IMR-90 (cell line): ENCODE results near the gene SMAD2. TPM values are rescaled to one million over a fixed set of nuclear protein-coding genes. Genes with fewer than 3 reads are reported as not detected.

Experiments used
- ATAC-seq: fragments of 200-7000 bp; cut with Tn5 transposase; 2 replicates; pipeline ENCODE4 v1.9.1; 2020; ENCODE audit warnings: low read depth, mild to moderate bottlenecking, moderate library complexity
- BruUV-seq: library from RNA; stranded (reverse); fragments of 400-500 nt; replicated peaks from 2 replicates; lab custom pipeline; 2021; lab: Mats Ljungman, UMichigan
- CTCF ChIA-PET: fragments of 300-600 bp; formaldehyde crosslinking; extraction: SDS; loops from one replicate; lab custom pipeline; 2021; ENCODE audit warnings: antibody characterized with exemption; lab: Yijun Ruan, JAX
- POLR2A ChIA-PET: fragments of 300-600 bp; sonication (Branson Sonifier 250); formaldehyde crosslinking; loops from one replicate; lab custom pipeline; 2022; ENCODE audit warnings: antibody characterized with exemption; ENCODE audit not compliant: unreplicated experiment; lab: Charles Lee
- DNase-seq: peaks from one replicate; pipeline ENCODE4 v3.0.0; 2013
- H2AFZ ChIP-seq: replicated peaks from 2 replicates; pipeline ENCODE3; 2013; ENCODE audit warnings: low read length, mild to moderate bottlenecking; ENCODE audit not compliant: poor library complexity
- H2AK5ac ChIP-seq: 2 replicates; pipeline ENCODE4 v1.6.1; 2013; ENCODE audit warnings: low read depth, low read length, inconsistent platforms
- H2AK9ac ChIP-seq: replicated peaks from 2 replicates; pipeline ENCODE3; 2013; ENCODE audit warnings: mild to moderate bottlenecking, low read depth, low read length, moderate library complexity; ENCODE audit not compliant: poor library complexity
- H2BK120ac ChIP-seq: 2 replicates; pipeline ENCODE4 v1.6.1; 2013; ENCODE audit warnings: low read depth, low read length, inconsistent platforms
- H2BK15ac ChIP-seq: 3 replicates; pipeline ENCODE4 v1.6.1; 2013; ENCODE audit warnings: low read depth, low read length, inconsistent platforms
- H2BK20ac ChIP-seq: 2 replicates; pipeline ENCODE4 v1.6.1; 2013; ENCODE audit warnings: low read depth, mild to moderate bottlenecking, inconsistent platforms, low read length, moderate library complexity
- H2BK5ac ChIP-seq: 2 replicates; pipeline ENCODE4 v1.6.1; 2013; ENCODE audit warnings: mild to moderate bottlenecking, low read depth, low read length, inconsistent platforms; ENCODE audit not compliant: poor library complexity, severe bottlenecking
- H3K14ac ChIP-seq: replicated peaks from 2 replicates; pipeline ENCODE4 v1.6.1; 2013; ENCODE audit warnings: low read depth, low read length, inconsistent platforms
- H3K18ac ChIP-seq: 2 replicates; pipeline ENCODE4 v1.6.1; 2013; ENCODE audit warnings: low read depth, low read length, control low read depth
- H3K23ac ChIP-seq: 2 replicates; pipeline ENCODE4 v1.6.1; 2013; ENCODE audit warnings: low read depth, low read length, inconsistent platforms
- H3K27ac ChIP-seq: 2 replicates; pipeline ENCODE4 v1.5.1; 2013; ENCODE audit warnings: mild to moderate bottlenecking, control low read depth, low read length; ENCODE audit not compliant: insufficient read depth
- H3K27me3 ChIP-seq: 2 replicates; pipeline ENCODE4 v1.6.1; 2013; ENCODE audit warnings: low read length; ENCODE audit not compliant: control insufficient read depth, insufficient read depth
- H3K36me3 ChIP-seq: 2 replicates; pipeline ENCODE4 v1.6.1; 2013; ENCODE audit warnings: low read length, mixed read lengths; ENCODE audit not compliant: control insufficient read depth, insufficient read depth
- H3K4ac ChIP-seq: 2 replicates; pipeline ENCODE4 v1.6.1; 2013; ENCODE audit warnings: low read depth, low read length, inconsistent platforms
- H3K4me1 ChIP-seq: 2 replicates; pipeline ENCODE4 v1.6.1; 2013; ENCODE audit warnings: low read length, mixed read lengths; ENCODE audit not compliant: control insufficient read depth, insufficient read depth
- H3K4me2 ChIP-seq: 2 replicates; pipeline ENCODE4 v1.6.1; 2013; ENCODE audit warnings: low read depth, mild to moderate bottlenecking, control low read depth, low read length, moderate library complexity
- H3K4me3 ChIP-seq: 2 replicates; pipeline ENCODE4 v1.5.1; 2013; ENCODE audit warnings: low read depth, mild to moderate bottlenecking, control low read depth, low read length, moderate library complexity; ENCODE audit not compliant: insufficient read depth
- H3K56ac ChIP-seq: 2 replicates; pipeline ENCODE4 v1.6.1; 2013; ENCODE audit warnings: low read length, inconsistent platforms; ENCODE audit not compliant: insufficient read depth; ENCODE audit errors: extremely low read depth
- H3K79me1 ChIP-seq, 2 experiments: 2 replicates each; pipeline ENCODE4 v1.6.1; 2013; ENCODE audit warnings: low read length in 2 of 2, inconsistent platforms in 1 of 2, low read depth in 1 of 2
- H3K9ac ChIP-seq: 2 replicates; pipeline ENCODE4 v1.6.1; 2013; ENCODE audit warnings: low read depth, low read length, control low read depth
- H3K9me1 ChIP-seq: 2 replicates; pipeline ENCODE4 v1.6.1; 2013; ENCODE audit warnings: low read length, inconsistent platforms; ENCODE audit not compliant: insufficient read depth
- H3K9me3 ChIP-seq: 2 replicates; pipeline ENCODE4 v1.6.1; 2013; ENCODE audit warnings: low read length; ENCODE audit not compliant: control insufficient read depth, insufficient read depth
- H4K20me1 ChIP-seq: 2 replicates; pipeline ENCODE4 v1.6.1; 2013; ENCODE audit warnings: low read length, inconsistent platforms; ENCODE audit not compliant: insufficient read depth
- H4K5ac ChIP-seq: 2 replicates; pipeline ENCODE4 v1.6.1; 2013; ENCODE audit warnings: mild to moderate bottlenecking, low read depth, low read length, control low read depth
- H4K8ac ChIP-seq, 2 experiments: 2 replicates each; pipeline ENCODE4 v1.6.1; 2013; ENCODE audit warnings: low read depth in 2 of 2, low read length in 2 of 2, control low read depth in 1 of 2, inconsistent platforms in 1 of 2
- H4K91ac ChIP-seq: 2 replicates; pipeline ENCODE4 v1.6.1; 2013; ENCODE audit warnings: low read depth, low read length, inconsistent platforms; ENCODE audit not compliant: insufficient read depth
- RAD21 ChIP-seq: IDR thresholded peaks from 2 replicates; pipeline ENCODE4 v1.6.1; 2012; ENCODE audit warnings: low read length, improper control_type of control experiment
- SMC3 ChIP-seq: fragments of 150-350 bp; IDR thresholded peaks from 2 replicates; pipeline ENCODE4 v1.6.1; 2016; ENCODE audit warnings: low read depth, mild to moderate bottlenecking, antibody characterized with exemption, low read length, moderate library complexity
- USF2 ChIP-seq: fragments of 150-350 bp; IDR thresholded peaks from 2 replicates; pipeline ENCODE4 v1.6.1; 2017; ENCODE audit warnings: mild to moderate bottlenecking, antibody characterized with exemption, low read length, low read depth
- WGBS, 2 experiments: methylation state at CpG; one replicate each; pipeline versions ENCODE4 v1.1.5 to v1.1.7; 2013; ENCODE audit warnings: missing lambda C conversion rate in 2 of 2; ENCODE audit not compliant: insufficient read length in 1 of 2; ENCODE audit errors: extremely low coverage in 2 of 2; 5-methylcytosine and 5-hydroxymethylcytosine counted together
- dilution Hi-C: fragments of 300-500 bp; cut with HindIII; formaldehyde crosslinking; loops from one replicate; pipeline ENCODE4 v1.14.3; 2018; ENCODE audit warnings: low sequenced_read_pairs; ENCODE audit not compliant: unreplicated experiment
- in situ Hi-C: fragments of 300-500 bp; cut with MboI; formaldehyde crosslinking; loops from 3 replicates; pipeline ENCODE4 v1.14.3; 2019; ENCODE audit warnings: low sequenced_read_pairs, inconsistent platforms, mixed read lengths
- intact Hi-C: fragments of 100-400 bp; cut with micrococcal nuclease; formaldehyde crosslinking; loops from 2 replicates; pipeline ENCODE4 v1.10.0; 2022
- polyA plus RNA-seq, 3 experiments: library from polyadenylated mRNA; depleted of rRNA; stranded (reverse); fragments of >200 nt; gene quantifications; 2 replicates each; pipeline ENCODE4 v1.2.3, GENCODE V29; 2012; ENCODE audit warnings: low replicate concordance in 1 of 3
- total RNA-seq: library from RNA; depleted of rRNA; stranded (reverse); fragments of >200 nt; gene quantifications from 2 replicates; pipeline ENCODE4 v1.2.3, GENCODE V29; 2012

Gene SMAD2
- total and polyA plus RNA-seq, 2 of the 4 experiments (the other 2 are of a cell fraction): 41.7 to 171 TPM

DNA sequence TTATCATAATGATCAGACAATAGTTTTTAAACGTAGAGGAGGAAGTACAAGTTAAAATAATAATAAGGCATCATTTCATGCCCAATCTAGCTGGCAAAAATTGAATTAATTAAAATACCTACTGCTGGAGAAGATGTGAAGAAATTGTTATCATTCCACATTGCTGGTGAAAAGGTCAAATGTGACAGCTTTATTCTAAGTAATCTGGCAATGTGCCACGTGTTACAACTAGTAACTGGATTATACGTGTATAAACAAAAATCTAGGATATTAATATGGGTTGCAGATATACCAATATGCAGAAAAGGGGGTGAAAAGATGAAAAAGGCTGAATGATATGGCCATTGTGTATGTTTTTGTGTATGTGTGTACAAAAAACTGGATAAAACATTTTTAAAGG is 32.4 kb downstream of the SMAD2 start:
- H4K20me1 ChIP-seq: peaks cover 26% of the 10 kb centered on the region
- no peak overlapping the region for H3K4me3 ChIP-seq
- no peak overlapping the region for H2BK5ac ChIP-seq
- in situ Hi-C loops: no loop called here
- H3K9me1 ChIP-seq: peaks cover 4% of the 10 kb centered on the region; the same call in 1 of the 2 replicates
- ATAC-seq (no peak), DNase-seq (no peak)
- no peak overlapping the region for H2BK120ac ChIP-seq
- H2BK20ac ChIP-seq: no peak overlapping the region
- peaks cover 6% of the 10 kb centered on the region; the same call in 1 of the 2 replicates for H3K4me1 ChIP-seq
- H3K27ac ChIP-seq: no peak overlapping the region
- intact Hi-C loops: no loop called here
- no peaks in the 10 kb centered on the region; the same call in 1 of the 2 replicates for H3K9me3 ChIP-seq
- WGBS, 2 experiments: no CpG with 5 or more reads among the region's 3 CpGs
- TF ChIP-seq SMC3: no peak
- no peak for TF ChIP-seq USF2
- TF ChIP-seq RAD21: no peak
- H3K27me3 ChIP-seq: no peaks in the 10 kb centered on the region
- no peak overlapping the region for H3K56ac ChIP-seq
- ChIA-PET POLR2A (no interaction called here), CTCF (interaction anchor here (0.6 to 1.1 kb wide), 3 partner anchors 8 to 26 kb away, joined by 3 to 4 read pairs (median 4); no protein-coding TSS in a partner anchor)
- H3K4ac ChIP-seq: no peak overlapping the region
- no peak overlapping the region for H3K9ac ChIP-seq
- H3K4me2 ChIP-seq: no peak overlapping the region
- H3K18ac ChIP-seq: no peak overlapping the region
- H3K14ac ChIP-seq: no peak overlapping the region
- H2AK9ac ChIP-seq: no peak overlapping the region
- no peak overlapping the region for H2AK5ac ChIP-seq
- no peak overlapping the region for H2AFZ ChIP-seq
- dilution Hi-C loops: no loop called here
- H4K91ac ChIP-seq: no peak overlapping the region
- BruUV-seq: no TSS peak
- H3K79me1 ChIP-seq: peaks cover 29 to 47% of the 10 kb centered on the region in 2 experiments
- no peak overlapping the region for H2BK15ac ChIP-seq
- H4K5ac ChIP-seq: no peak overlapping the region
- H4K8ac ChIP-seq: no peak overlapping the region
- no peak overlapping the region for H3K23ac ChIP-seq
- peaks cover 4% of the 10 kb centered on the region for H3K36me3 ChIP-seq
